ENCODE results near the gene SNX9. TPM values are rescaled to one million over a fixed set of nuclear protein-coding genes. Genes with fewer than 3 reads are reported as not detected.

SNX9 gene
- total and polyA plus RNA-seq, 2 of the 4 experiments (the other 2 are of a cell fraction): 35.3 to 41.2 TPM

DNA sequence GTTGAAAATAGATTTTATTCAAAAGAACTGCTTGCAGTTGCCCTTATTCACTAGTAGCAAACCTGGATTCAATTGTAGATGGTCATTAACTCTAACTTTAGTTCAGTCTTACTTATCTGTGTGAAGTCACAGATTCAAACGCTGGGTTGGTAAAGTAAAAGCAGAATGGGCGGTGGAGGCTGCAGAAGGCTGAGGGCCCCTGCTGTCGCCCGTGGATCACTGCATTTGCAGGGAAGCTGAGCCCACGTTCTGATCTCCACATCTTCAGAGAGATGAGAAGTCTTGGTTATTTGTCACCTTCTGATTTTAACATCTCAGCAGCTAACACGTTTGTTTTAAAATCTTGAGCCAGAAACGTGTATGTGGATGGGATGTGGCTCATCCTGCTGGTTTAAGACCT is 75.1 kb downstream of the SNX9 start:
- TF ChIP-seq RAD21 (IDR thresholded peaks at IDR 0.05; ENCODE audit: low read length) (peak; percentile 15; the same call in 1 of the 2 replicates), POLR2A (IDR thresholded peaks at IDR 0.05; ENCODE audit: low read depth, low read length) (no peak)
- H3K79me1 ChIP-seq (ENCODE audit: low read depth in 1 of 2, low read length in 2 of 2): peaks cover 12 to 38% of the 10 kb centered on the region in 2 experiments
- H2BK20ac ChIP-seq (ENCODE audit: low read depth, low read length): no peak overlapping the region
- no peak overlapping the region for H2BK15ac ChIP-seq (ENCODE audit: low read depth, low read length)
- H3K18ac ChIP-seq (ENCODE audit: low read depth, low read length): no peak overlapping the region
- BruUV-seq (replicated peaks): no TSS peak
- H4K20me1 ChIP-seq (ENCODE audit: insufficient read depth, low read length): peaks cover 4% of the 10 kb centered on the region
- dilution Hi-C loops (cut with HindIII; ENCODE audit: low sequenced_read_pairs, unreplicated experiment): no loop called here
- no peak overlapping the region for H3K56ac ChIP-seq (ENCODE audit: extremely low read depth, insufficient read depth, low read length)
- no peak overlapping the region for H3K4me3 ChIP-seq (ENCODE audit: insufficient read depth, low read depth, low read length)
- H3K23ac ChIP-seq (ENCODE audit: low read depth, low read length): no peak overlapping the region
- no peak overlapping the region for H3K4ac ChIP-seq (ENCODE audit: low read depth, low read length)
- intact Hi-C loops (cut with micrococcal nuclease): no loop called here
- ATAC-seq (ENCODE audit: low read depth): no peak
- H3K9me1 ChIP-seq (ENCODE audit: insufficient read depth, low read length): peaks cover 2% of the 10 kb centered on the region; the same call in 1 of the 2 replicates
- no peaks in the 10 kb centered on the region for H3K27me3 ChIP-seq (ENCODE audit: control insufficient read depth, insufficient read depth, low read length)
- DNase-seq: no peak
- H2BK120ac ChIP-seq (ENCODE audit: low read depth, low read length): no peak overlapping the region
- no peak overlapping the region for H2AFZ ChIP-seq (replicated peaks; ENCODE audit: low read length, poor library complexity)
- H2BK5ac ChIP-seq (ENCODE audit: low read depth, low read length, poor library complexity, severe bottlenecking): no peak overlapping the region
- CTCF ChIA-PET: no interaction called here
- H2AK9ac ChIP-seq (replicated peaks; ENCODE audit: low read depth, low read length, poor library complexity): no peak overlapping the region
- H4K5ac ChIP-seq (ENCODE audit: low read depth, low read length): no peak overlapping the region
- POLR2A ChIA-PET (ENCODE audit: unreplicated experiment): no interaction called here
- H3K9me3 ChIP-seq (ENCODE audit: control insufficient read depth, insufficient read depth, low read length): no peaks in the 10 kb centered on the region
- WGBS, 2 experiments (ENCODE audit: extremely low coverage in 2 of 2, insufficient read length in 1 of 2): no CpG with 5 or more reads among the region's 7 CpGs
- no peaks in the 10 kb centered on the region for H3K4me1 ChIP-seq (ENCODE audit: control insufficient read depth, insufficient read depth, low read length)
- in situ Hi-C loops (cut with MboI; ENCODE audit: low sequenced_read_pairs): loop anchor here (25.0 kb wide), 1 partner anchor 586 kb away; the partner anchor contains the start of gene TMEM242
- peaks cover 29% of the 10 kb centered on the region for H3K36me3 ChIP-seq (ENCODE audit: control insufficient read depth, insufficient read depth, low read length)
- H4K91ac ChIP-seq (ENCODE audit: insufficient read depth, low read depth, low read length): no peak overlapping the region
- no peak overlapping the region for H3K27ac ChIP-seq (ENCODE audit: insufficient read depth, low read length)
- no peak overlapping the region for H3K9ac ChIP-seq (ENCODE audit: low read depth, low read length)
- H3K4me2 ChIP-seq (ENCODE audit: low read depth, low read length): no peak overlapping the region
- H3K14ac ChIP-seq (replicated peaks; ENCODE audit: low read depth, low read length): no peak overlapping the region
- H4K8ac ChIP-seq (ENCODE audit: low read depth in 2 of 2, low read length in 2 of 2): no peak overlapping the region
- H2AK5ac ChIP-seq (ENCODE audit: low read depth, low read length): no peak overlapping the region

Data from IMR-90 (cell line).